ENCODE measurements around the gene RHOB.
"Not testable (repeated sequence)": the region's sequence is repeated elsewhere in the genome, so short reads cannot be mapped to it uniquely, and the experiment has no call there.

Gene RHOB

GRCh38 chr2:20455076-20455587 is 8.3 kb downstream of the RHOB start:
- DNase-seq: no peak

GRCh38 chr2:20456116-20456571 is 9.3 kb downstream of the RHOB start:
- no peak for DNase-seq

- DNase-seq: no peak
Measured at GRCh38 chr2:20456636-20457426, 10.0 kb downstream of the RHOB start.

GRCh38 chr2:20457661-20458630 is 11.1 kb downstream of the RHOB start:
- DNase-seq: no peak

GRCh38 chr2:20458737-20459484 is 12.0 kb downstream of the RHOB start:
- not testable (repeated sequence) for DNase-seq

- DNase-seq: no peak
Measured at GRCh38 chr2:20465716-20466394, 19.0 kb downstream of the RHOB start.

- no peak for DNase-seq
Measured at GRCh38 chr2:20467789-20468548, 21.1 kb downstream of the RHOB start.

- no peak for DNase-seq
Measured at GRCh38 chr2:20468549-20469500, 22.0 kb downstream of the RHOB start.

GRCh38 chr2:20469595-20469994 is 22.7 kb downstream of the RHOB start:
- DNase-seq: no peak

GRCh38 chr2:20470211-20470610 is 23.3 kb downstream of the RHOB start:
- DNase-seq: no peak

- DNase-seq: no peak
Measured at GRCh38 chr2:20471148-20471547, 24.3 kb downstream of the RHOB start.

- DNase-seq: no peak
Measured at GRCh38 chr2:20471902-20472559, 25.2 kb downstream of the RHOB start.

- no peak for DNase-seq
Measured at GRCh38 chr2:20472569-20472968, 25.7 kb downstream of the RHOB start.

- no peak for DNase-seq
Measured at GRCh38 chr2:20473128-20473527, 26.3 kb downstream of the RHOB start.

GRCh38 chr2:20474757-20475566 is 28.1 kb downstream of the RHOB start:
- DNase-seq: no peak

- no peak for DNase-seq
Measured at GRCh38 chr2:20475567-20475952, 28.7 kb downstream of the RHOB start.

- DNase-seq: no peak
Measured at GRCh38 chr2:20476481-20476880, 29.6 kb downstream of the RHOB start.

GRCh38 chr2:20476950-20477349 is 30.1 kb downstream of the RHOB start:
- no peak for DNase-seq

- DNase-seq: no peak
Measured at GRCh38 chr2:20478961-20479360, 32.1 kb downstream of the RHOB start.
